ENCODE results near the gene BIN1. TPM values are rescaled to one million over a fixed set of nuclear protein-coding genes. Genes with fewer than 3 reads are reported as not detected.

BIN1 gene
- total RNA-seq, 4 donors from 2014 or later = 49.2 to 68.3 (median 64.2) TPM

DNA sequence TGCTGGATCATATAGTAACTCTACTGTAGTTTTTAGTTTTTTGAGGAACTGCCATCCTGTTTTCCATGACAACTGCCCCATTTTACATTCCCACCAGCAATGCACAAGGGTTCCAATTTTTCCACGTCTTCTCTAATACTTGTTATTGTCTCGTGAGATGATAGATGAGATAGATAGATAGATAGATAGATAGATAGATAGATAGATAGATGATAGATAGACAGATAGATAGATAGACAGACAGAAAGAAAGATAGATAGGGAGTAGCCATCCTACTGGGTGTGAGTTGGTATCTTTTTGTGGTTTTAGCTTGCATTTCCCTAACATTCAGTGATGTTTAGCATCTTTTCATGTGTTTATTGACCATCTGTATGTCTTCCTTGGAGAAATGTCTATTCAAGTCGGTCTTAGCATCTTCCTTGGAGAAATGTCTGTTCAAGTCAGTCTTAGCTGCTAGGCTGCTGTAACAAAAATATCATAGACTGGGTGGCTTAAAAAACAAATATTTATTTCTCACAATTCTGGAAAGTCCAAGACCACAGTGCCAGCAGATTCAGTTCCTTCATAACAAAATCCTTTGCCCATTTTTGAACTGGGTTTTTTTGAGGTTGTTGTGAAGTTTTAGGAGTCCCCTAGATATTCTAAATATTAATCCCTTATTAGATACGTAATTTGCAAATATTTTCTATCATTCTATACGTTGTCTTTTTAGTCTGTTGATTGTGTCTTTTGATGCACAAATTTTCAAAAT lies 98.5 kb downstream of the BIN1 start:
- intact Hi-C loops (cut with DNase I) = no loop called here
- no peaks in the 10 kb centered on the region for H3K9me3 ChIP-seq
- DNase-seq = no peak
- H3K4me1 ChIP-seq = no peaks in the 10 kb centered on the region
- no peaks in the 10 kb centered on the region for H3K27me3 ChIP-seq
- no peaks in the 10 kb centered on the region for H3K36me3 ChIP-seq
- WGBS, 2 donors = 83 to 93% methylated on average over 5 of the region's 5 CpGs
- TF ChIP-seq, protein P1, sequence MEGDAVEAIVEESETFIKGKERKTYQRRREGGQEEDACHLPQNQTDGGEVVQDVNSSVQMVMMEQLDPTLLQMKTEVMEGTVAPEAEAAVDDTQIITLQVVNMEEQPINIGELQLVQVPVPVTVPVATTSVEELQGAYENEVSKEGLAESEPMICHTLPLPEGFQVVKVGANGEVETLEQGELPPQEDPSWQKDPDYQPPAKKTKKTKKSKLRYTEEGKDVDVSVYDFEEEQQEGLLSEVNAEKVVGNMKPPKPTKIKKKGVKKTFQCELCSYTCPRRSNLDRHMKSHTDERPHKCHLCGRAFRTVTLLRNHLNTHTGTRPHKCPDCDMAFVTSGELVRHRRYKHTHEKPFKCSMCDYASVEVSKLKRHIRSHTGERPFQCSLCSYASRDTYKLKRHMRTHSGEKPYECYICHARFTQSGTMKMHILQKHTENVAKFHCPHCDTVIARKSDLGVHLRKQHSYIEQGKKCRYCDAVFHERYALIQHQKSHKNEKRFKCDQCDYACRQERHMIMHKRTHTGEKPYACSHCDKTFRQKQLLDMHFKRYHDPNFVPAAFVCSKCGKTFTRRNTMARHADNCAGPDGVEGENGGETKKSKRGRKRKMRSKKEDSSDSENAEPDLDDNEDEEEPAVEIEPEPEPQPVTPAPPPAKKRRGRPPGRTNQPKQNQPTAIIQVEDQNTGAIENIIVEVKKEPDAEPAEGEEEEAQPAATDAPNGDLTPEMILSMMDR (IDR thresholded peaks at IDR 0.05) = no peak
- H3K27ac ChIP-seq = no peak overlapping the region
- no peak overlapping the region for H3K4me3 ChIP-seq (replicated peaks in 1 of 3)

DNA sequence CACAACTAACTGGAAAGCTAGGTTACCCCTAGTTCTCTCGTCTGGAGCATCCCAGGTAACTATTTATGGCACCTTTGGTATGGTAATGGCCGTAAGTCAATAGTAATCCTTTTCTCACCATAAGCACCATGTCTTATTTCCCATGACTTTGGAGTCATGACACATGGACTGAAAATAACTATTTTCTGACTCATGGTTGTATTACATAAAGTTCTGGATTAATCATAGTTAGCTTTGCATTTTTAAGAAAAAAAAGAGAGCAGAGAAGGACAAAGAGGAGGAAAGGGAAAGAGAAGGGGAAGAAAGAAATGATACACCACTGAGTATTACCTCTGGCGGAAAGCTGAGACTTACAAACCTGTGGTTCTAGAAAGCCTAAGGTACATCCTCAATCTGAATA lies 99.3 kb downstream of the BIN1 start:
- Histone ChIP-seq H3K4me1 (no peaks in the 10 kb centered on the region), H3K4me3 (replicated peaks in 1 of 3) (no peak overlapping the region), H3K27me3 (no peaks in the 10 kb centered on the region), H3K27ac (no peak overlapping the region), H3K36me3 (no peaks in the 10 kb centered on the region), H3K9me3 (no peaks in the 10 kb centered on the region)
- intact Hi-C loops (cut with DNase I) = no loop called here
- no peak for DNase-seq
- TF ChIP-seq, protein P1 (IDR thresholded peaks at IDR 0.05) = no peak
- TF ChIP-seq POLR2A (IDR thresholded peaks at IDR 0.05) = no peak
- WGBS, 2 donors = 87% methylated on average over 3 of the region's 3 CpGs

DNA sequence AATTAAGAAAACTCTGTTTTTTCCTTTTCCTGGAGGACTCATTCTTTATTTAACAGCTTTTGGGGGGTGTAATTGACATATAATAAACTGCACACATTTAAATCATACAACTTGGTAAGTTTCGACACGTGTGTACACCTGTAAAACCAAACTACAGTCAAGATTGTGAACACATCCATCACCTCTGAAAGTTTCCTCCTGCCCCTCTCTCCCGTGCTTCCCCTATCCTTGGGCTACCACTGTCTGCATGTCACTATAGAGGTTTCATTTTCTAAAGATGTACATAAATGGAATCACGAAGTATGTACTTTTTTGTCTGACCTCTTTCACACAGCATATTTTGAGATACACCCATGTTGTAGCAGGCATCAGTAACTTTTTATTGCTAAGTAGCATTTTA lies 100.0 kb downstream of the BIN1 start:
- no peak overlapping the region for H3K4me3 ChIP-seq (replicated peaks in 1 of 3)
- H3K4me1 ChIP-seq = no peaks in the 10 kb centered on the region
- TF ChIP-seq, protein P1 (IDR thresholded peaks at IDR 0.05) = no peak
- no peak for TF ChIP-seq POLR2A (IDR thresholded peaks at IDR 0.05)
- WGBS, 2 donors = 87 to 92% methylated on average over 4 of the region's 4 CpGs
- no peaks in the 10 kb centered on the region for H3K9me3 ChIP-seq
- H3K27ac ChIP-seq = no peak overlapping the region
- no peaks in the 10 kb centered on the region for H3K27me3 ChIP-seq
- no peaks in the 10 kb centered on the region for H3K36me3 ChIP-seq
- intact Hi-C loops (cut with DNase I) = no loop called here
- DNase-seq = no peak

GRCh38 chr2:127004893-127005600 lies 101.9 kb downstream of the BIN1 start:
- H3K27me3 ChIP-seq = no peaks in the 10 kb centered on the region
- no peaks in the 10 kb centered on the region for H3K36me3 ChIP-seq
- no peaks in the 10 kb centered on the region for H3K4me1 ChIP-seq
- intact Hi-C loops (cut with DNase I) = no loop called here
- no peak overlapping the region for H3K4me3 ChIP-seq (replicated peaks in 1 of 3)
- no peaks in the 10 kb centered on the region for H3K9me3 ChIP-seq
- 89 to 95% methylated on average over 6 of the region's 6 CpGs for WGBS, 2 donors
- H3K27ac ChIP-seq = no peak overlapping the region
- no peak for DNase-seq
- no peak for TF ChIP-seq POLR2A (IDR thresholded peaks at IDR 0.05)
- TF ChIP-seq, protein P1 (IDR thresholded peaks at IDR 0.05) = no peak

Data from thyroid gland (tissue), 4 donors.